ENCODE measurements around the gene SYT15.
"Not testable (repeated sequence)": the region's sequence is repeated elsewhere in the genome, so short reads cannot be mapped to it uniquely, and the experiment has no call there.

Gene SYT15

GRCh38 chr10:46578474-46579178 lies at the start of gene SYT15:
Gene SYT15 (plus strand): TSS chr10:46579128. CDS start chr10:46579169, 41 bp downstream.
- DNase-seq, result not testable (repeated sequence)

DNA sequence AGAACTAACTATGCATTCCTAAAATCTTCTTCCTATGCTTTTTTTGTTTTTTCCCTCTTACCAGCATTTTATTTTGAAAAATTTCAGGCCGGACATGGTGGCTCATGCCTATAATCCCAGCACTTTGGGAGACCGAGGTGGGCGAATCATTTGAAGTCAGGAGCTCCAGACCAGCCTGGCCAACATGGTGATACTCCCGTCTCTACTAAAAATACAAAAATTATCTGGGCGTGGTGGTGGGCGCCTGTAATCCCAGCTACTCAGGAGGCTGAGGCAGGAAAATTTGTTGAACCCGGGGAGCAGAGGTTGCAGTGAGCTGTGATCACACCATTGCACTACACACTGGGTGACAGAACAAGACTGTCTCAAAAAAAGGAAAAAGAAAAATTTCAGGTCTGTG lies 49.2 kb upstream of the SYT15 start:
- not testable (repeated sequence) for DNase-seq

- DNase-seq, result no peak
Measured at GRCh38 chr10:46530249-46531186, 48.4 kb upstream of the SYT15 start.

- not testable (repeated sequence) for DNase-seq
Measured at GRCh38 chr10:46532256-46532655, 46.7 kb upstream of the SYT15 start.

- no peak for DNase-seq
Measured at GRCh38 chr10:46534828-46535524, 44.0 kb upstream of the SYT15 start.

DNA sequence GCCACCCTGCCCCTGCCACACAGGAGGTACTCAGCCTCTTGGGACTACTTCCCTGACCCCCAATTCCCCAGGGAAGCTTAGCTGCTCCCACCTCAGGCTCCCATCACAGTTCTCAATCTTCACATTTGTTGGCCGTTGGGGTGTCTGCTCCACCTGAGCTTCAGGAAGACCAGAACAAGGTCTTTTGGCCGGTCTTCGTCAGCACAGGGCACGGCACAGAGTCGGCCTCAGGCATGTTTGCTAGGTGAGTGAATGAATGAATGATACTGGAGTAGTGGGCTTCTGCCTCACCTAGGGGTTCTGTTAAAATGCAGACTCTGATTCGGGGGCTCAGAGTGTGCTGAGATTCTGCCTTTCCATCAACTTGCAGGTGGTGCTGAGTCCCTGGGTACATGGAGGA lies 42.8 kb upstream of the SYT15 start:
- DNase-seq, result no peak

DNA sequence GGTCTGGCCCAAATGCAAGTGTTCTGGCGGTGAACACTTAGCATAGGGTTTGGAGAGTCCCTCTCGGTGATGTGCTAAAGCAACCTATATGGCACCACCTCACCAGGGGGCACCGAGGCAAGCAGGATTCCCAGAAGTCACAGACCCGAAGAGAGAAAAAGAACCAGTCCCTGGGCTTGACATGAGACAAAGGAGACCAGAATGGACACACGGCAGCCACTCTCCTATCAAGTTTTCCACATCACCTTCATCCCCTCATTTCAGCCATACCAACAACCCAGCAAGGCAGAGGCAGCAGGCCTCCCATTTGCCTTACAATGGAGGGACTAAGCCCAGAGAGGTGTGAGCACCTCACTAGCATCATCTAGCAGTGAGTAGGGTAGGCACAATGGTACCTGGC lies 42.1 kb upstream of the SYT15 start:
- no peak for DNase-seq

GRCh38 chr10:46537309-46537708 lies 41.6 kb upstream of the SYT15 start:
- no peak for DNase-seq

- DNase-seq, result no peak
Measured at GRCh38 chr10:46538155-46538554, 40.8 kb upstream of the SYT15 start.

DNA sequence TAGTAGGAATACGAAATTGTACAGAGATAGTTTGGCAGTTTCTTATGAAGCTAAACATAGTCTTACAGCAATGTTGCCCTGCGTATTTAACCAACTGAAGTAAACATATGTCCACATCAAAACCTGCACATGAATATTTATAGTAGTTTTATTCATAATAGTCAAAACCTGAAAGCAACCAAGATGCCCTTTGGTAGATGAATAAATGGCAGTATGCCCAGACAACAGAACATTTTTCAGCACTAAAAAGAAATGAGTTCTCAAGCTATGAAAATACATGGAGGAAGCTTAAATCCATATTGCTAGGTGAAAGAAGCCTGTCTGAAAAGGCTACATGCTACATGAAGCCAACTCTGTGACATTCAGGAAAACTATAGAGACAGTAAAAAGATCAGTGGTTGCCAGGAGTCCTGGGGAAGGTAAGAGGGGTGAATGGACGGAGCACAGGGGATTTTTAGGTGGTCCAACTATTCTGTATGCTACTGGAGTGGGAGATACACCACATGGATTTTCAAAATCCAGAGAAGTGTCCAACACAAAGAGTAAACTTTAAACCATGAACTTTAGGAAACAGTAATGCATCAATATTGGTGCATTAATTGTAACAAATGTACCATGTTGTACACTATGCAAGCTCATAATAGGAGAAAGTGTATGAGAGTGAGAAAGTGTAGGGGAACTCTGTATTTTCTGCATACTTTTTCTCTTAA lies 40.1 kb upstream of the SYT15 start:
- DNase-seq, result no peak

- DNase-seq, result no peak
Measured at GRCh38 chr10:46539596-46540411, 39.1 kb upstream of the SYT15 start.

GRCh38 chr10:46540412-46541016 lies 38.4 kb upstream of the SYT15 start:
- DNase-seq, result no peak

GRCh38 chr10:46541017-46541661 lies 37.8 kb upstream of the SYT15 start:
- DNase-seq, result no peak

- no peak for DNase-seq
Measured at GRCh38 chr10:46541735-46542566, 37.0 kb upstream of the SYT15 start.

DNA sequence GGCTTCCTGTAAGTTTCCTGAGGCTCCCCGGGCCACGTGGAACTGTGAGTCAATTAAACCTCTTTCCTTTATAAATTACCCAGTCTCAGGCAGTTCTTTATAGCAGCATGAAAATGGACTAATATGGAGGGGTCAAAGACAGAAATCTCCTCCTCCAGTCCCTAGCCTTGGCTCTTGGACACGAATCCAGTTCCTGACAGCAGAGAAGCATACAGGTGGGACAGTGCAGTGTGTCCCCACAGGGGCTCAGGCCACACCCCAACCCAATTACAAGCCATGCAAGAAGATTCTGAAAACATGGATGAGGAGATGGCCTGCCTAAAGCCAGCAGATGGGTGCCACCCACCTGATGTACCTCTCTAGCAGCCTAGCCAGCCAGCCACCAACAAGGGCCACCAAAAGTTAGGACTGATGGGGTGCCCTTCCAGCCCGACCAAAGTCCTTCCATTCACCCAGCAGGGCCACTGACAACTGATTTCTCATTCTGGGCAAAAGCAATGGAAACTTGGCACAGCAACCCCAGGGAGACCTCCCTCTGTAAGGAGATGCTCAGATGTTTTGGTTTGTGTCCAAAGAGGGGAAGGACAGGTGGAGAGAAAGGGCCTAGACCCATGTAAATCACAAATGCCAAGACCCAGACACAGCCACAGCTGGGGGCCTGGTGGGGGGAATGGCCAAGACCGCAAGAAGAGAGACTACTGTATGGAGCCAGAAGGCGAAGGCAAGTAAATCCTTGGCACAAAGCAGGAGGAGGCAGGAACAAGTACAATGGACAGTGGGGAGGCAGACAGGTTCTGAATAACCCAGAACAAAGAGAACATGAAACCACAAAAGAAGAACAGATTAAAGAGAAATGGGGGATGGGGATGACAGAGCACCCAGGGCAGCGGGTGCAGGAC lies 36.1 kb upstream of the SYT15 start:
- no peak for DNase-seq

GRCh38 chr10:46543466-46544377 lies 35.2 kb upstream of the SYT15 start:
- DNase-seq, result no peak

DNA sequence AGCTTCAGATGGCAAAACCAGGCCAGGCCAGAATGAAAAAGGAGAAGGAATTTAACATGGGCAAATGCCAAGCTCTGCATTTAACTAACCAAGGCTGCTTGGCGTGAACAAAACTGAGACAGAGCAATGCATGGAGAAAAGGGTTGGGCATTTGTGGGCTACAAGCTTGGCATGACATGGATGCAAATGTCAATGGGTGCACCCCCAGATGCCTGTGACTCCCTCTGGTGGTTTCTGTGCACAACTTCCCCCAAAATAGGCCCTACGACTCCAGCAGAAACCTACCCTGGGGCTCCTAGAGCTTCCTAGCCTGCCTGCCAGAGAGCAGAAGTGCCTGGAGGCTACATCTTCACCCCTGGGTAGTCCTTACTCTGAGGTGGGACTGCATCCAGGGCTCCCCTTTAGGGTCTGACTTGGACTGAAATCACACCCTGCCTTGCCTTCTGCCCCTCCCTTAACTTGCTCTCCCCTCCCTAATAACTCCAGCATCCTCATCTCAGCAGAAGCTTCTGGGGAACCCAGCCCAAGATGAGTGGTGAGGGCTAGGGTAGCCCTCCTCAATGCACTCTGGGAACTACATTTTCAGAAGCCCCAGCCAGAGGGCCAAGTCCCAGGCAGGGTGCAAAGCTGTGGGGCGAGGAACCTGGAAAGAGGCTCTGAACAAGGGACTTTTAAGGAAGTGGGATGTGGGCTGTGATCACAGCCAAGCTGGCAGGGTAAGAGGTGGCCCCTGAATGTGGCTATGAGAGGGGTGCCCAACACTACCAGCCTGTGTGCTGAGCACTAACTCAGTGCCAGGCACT lies 33.7 kb upstream of the SYT15 start:
- DNase-seq, result no peak

Measured in NCI-H187 (cell line).